ENCODE data around the gene OTOG.

DNA sequence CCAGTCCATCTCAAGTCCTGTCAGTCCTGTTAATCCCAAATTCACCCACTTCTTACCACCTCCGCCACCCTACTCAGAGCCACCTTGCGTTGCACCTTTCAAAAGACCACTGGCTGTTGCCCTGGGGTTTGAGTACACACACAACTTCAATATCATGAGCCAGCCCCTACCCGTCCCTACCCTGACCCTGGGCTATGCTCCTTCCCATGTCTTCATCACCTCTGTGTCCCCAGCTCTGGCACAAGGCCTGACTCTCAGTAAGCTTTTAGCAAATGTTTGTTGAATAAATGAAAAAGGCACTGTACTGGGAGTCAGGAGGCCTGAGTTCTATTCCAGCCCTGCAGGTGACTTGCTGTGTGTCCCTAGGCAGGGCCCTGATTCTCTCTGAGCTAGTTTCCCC, 26.5 kb downstream of the OTOG start:
- TF ChIP-seq ZBTB7A (IDR thresholded peaks at IDR 0.05; ENCODE audit: low read depth), result no peak
- no peak for TF ChIP-seq CREB1 (IDR thresholded peaks at IDR 0.05; ENCODE audit: low read depth)
- TF ChIP-seq, protein P1, sequence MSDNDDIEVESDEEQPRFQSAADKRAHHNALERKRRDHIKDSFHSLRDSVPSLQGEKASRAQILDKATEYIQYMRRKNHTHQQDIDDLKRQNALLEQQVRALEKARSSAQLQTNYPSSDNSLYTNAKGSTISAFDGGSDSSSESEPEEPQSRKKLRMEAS (IDR thresholded peaks at IDR 0.05), result no peak
- no peak for TF ChIP-seq FOXM1 (IDR thresholded peaks at IDR 0.05; ENCODE audit: borderline replicate concordance, low read depth)
- no peak for TF ChIP-seq REST (IDR thresholded peaks at IDR 0.05; ENCODE audit: low read depth)

Measured in Ishikawa (cell line).